ENCODE results near the gene OR7G2.

- TF ChIP-seq CTCF (IDR thresholded peaks at IDR 0.05) (no peak), POLR2AphosphoS5 (IDR thresholded peaks at IDR 0.05; ENCODE audit: insufficient read depth in 1 of 2, low read depth in 1 of 2) (no peak), POLR2A (IDR thresholded peaks at IDR 0.05) (no peak)
Measured at GRCh38 chr19:9061879-9062278, 45.4 kb downstream of the OR7G2 start.
